ENCODE measurements around the gene NHERF2. TPM values are rescaled to one million over a fixed set of nuclear protein-coding genes. Genes with fewer than 3 reads are reported as not detected.

NHERF2 gene
- total and polyA plus RNA-seq, 5 donors from 2014 or later = 0.09 to 1.5 (median 0.27) TPM

- no peak for ATAC-seq (ENCODE audit: low read depth in 2 of 2)
These were observed 19.5 kb downstream of the NHERF2 start for GRCh38 chr16:2045965-2046892.

GRCh38 chr16:2046893-2047329 lies 20.2 kb downstream of the NHERF2 start:
- Histone ChIP-seq H3K9me3 (ENCODE audit: control insufficient read depth in 2 of 2, low read length in 2 of 2) (no peaks in the 10 kb centered on the region), H3K27ac (ENCODE audit: insufficient read depth, low read length, poor library complexity, severe bottlenecking) (no peak overlapping the region), H3K36me3 (ENCODE audit: control insufficient read depth, insufficient read depth, low read length) (peaks cover 3% of the 10 kb centered on the region), H3K4me1 (ENCODE audit: control insufficient read depth, insufficient read depth, low read length, poor library complexity, severe bottlenecking) (peaks cover 18% of the 10 kb centered on the region), H3K27me3 (ENCODE audit: control insufficient read depth, insufficient read depth, low read length) (no peaks in the 10 kb centered on the region), H3K4me3 (ENCODE audit: low read depth, low read length) (peak overlapping the region; percentile 48)
- Mint-ChIP-seq H3K27ac (peak overlapping the region in 1 of 3 donors; percentile 86), H3K4me3 (peak overlapping the region; percentile 93 to 96 (median 94)), H3K36me3 (no peaks in the 10 kb centered on the region), H3K27me3 (no peaks in the 10 kb centered on the region), H3K4me1 (peaks cover 4 to 22% (median 7%) of the 10 kb centered on the region in 4 donors), H3K9me3 (no peaks in the 10 kb centered on the region)
- no peak for DNase-seq
- ATAC-seq (ENCODE audit: low read depth in 2 of 2) = no peak

More at GRCh38 chr16:2045965-2046892, 19.5 kb downstream of the NHERF2 start:
- Mint-ChIP-seq H3K27me3 (no peaks in the 10 kb centered on the region), H3K36me3 (no peaks in the 10 kb centered on the region), H3K9me3 (no peaks in the 10 kb centered on the region), H3K4me1 (peaks cover 4 to 22% (median 7%) of the 10 kb centered on the region in 4 donors), H3K4me3 (peak overlapping the region; percentile 29 to 96 (median 93)), H3K27ac (no peak overlapping the region)
- no peak overlapping the region for H3K4me3 ChIP-seq (ENCODE audit: low read depth, low read length)
- H3K27ac ChIP-seq (ENCODE audit: insufficient read depth, low read length, poor library complexity, severe bottlenecking) = no peak overlapping the region
- H3K36me3 ChIP-seq (ENCODE audit: control insufficient read depth, insufficient read depth, low read length) = peaks cover 3% of the 10 kb centered on the region
- H3K4me1 ChIP-seq (ENCODE audit: control insufficient read depth, insufficient read depth, low read length, poor library complexity, severe bottlenecking) = peaks cover 18% of the 10 kb centered on the region
- H3K27me3 ChIP-seq (ENCODE audit: control insufficient read depth, insufficient read depth, low read length) = no peaks in the 10 kb centered on the region
- DNase-seq = no peak
- no peaks in the 10 kb centered on the region for H3K9me3 ChIP-seq (ENCODE audit: control insufficient read depth in 2 of 2, low read length in 2 of 2)

GRCh38 chr16:2047330-2048115 lies 20.8 kb downstream of the NHERF2 start, which contains the start of the genes NTHL1 and TSC2:
NTHL1 (minus strand) TSS chr16:2047834; CDS start chr16:2047823, 11 bp downstream.
TSC2 (plus strand) TSS chr16:2047985; CDS start chr16:2048616, 631 bp downstream.
- Histone ChIP-seq H3K4me3 (ENCODE audit: low read depth, low read length) (peak within 1 kb of the TSS; percentile 83), H3K27ac (ENCODE audit: insufficient read depth, low read length, poor library complexity, severe bottlenecking) (peak within 1 kb of the TSS; percentile 65), H3K36me3 (ENCODE audit: control insufficient read depth, insufficient read depth, low read length) (peaks cover 3% of the 10 kb centered on the region), H3K9me3 (ENCODE audit: control insufficient read depth in 2 of 2, low read length in 2 of 2) (no peaks in the 10 kb centered on the region), H3K4me1 (ENCODE audit: control insufficient read depth, insufficient read depth, low read length, poor library complexity, severe bottlenecking) (peaks cover 18% of the 10 kb centered on the region), H3K27me3 (ENCODE audit: control insufficient read depth, insufficient read depth, low read length) (no peaks in the 10 kb centered on the region)
- peaks cover 4 to 22% (median 7%) of the 10 kb centered on the region in 4 donors for H3K4me1 Mint-ChIP-seq
- no peaks in the 10 kb centered on the region for H3K9me3 Mint-ChIP-seq
- H3K4me3 Mint-ChIP-seq = peak within 1 kb of the TSS; percentile 93 to 96 (median 94)
- H3K27me3 Mint-ChIP-seq = no peaks in the 10 kb centered on the region
- ATAC-seq (ENCODE audit: low read depth in 2 of 2) = peak; percentile 94 to 97
- H3K27ac Mint-ChIP-seq = peak within 1 kb of the TSS; percentile 74 to 86 (median 74)
- H3K36me3 Mint-ChIP-seq = no peaks in the 10 kb centered on the region
- peak; percentile 90 to 96 (median 92) for DNase-seq

DNA sequence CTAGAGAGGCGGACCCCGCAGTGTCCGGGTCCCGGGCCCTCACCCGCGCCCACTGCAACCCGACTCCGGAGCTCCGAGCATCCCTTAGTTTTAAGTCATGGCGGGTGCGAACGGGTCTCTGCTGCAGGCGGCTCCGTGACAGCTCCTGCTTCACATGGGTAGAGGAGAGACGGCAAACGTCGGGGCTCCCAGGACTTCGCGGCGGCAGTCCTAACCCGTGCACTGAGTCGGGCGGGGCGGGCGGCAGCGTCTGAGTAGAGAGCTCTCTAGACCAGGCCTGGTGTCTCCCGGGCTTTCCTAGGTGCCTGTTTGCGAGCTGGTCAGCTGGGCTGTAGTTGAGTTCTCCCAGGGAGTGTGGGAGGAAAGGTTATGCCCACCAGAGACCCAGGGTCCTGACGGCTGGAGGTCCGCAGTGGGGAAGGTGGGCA lies 21.4 kb downstream of the NHERF2 start:
- H3K27me3 Mint-ChIP-seq = no peaks in the 10 kb centered on the region
- H3K36me3 Mint-ChIP-seq = no peaks in the 10 kb centered on the region
- H3K9me3 Mint-ChIP-seq = no peaks in the 10 kb centered on the region
- H3K4me1 Mint-ChIP-seq = peaks cover 4 to 22% (median 8%) of the 10 kb centered on the region in 4 donors
- Histone ChIP-seq H3K4me3 (ENCODE audit: low read depth, low read length) (peak overlapping the region; percentile 83), H3K27ac (ENCODE audit: insufficient read depth, low read length, poor library complexity, severe bottlenecking) (peak overlapping the region; percentile 65), H3K27me3 (ENCODE audit: control insufficient read depth, insufficient read depth, low read length) (no peaks in the 10 kb centered on the region), H3K36me3 (ENCODE audit: control insufficient read depth, insufficient read depth, low read length) (peaks cover 5% of the 10 kb centered on the region), H3K9me3 (ENCODE audit: control insufficient read depth in 2 of 2, low read length in 2 of 2) (no peaks in the 10 kb centered on the region), H3K4me1 (ENCODE audit: control insufficient read depth, insufficient read depth, low read length, poor library complexity, severe bottlenecking) (peaks cover 18% of the 10 kb centered on the region)
- H3K27ac Mint-ChIP-seq = peak overlapping the region; percentile 74 to 75 (median 74)
- ATAC-seq (ENCODE audit: low read depth in 2 of 2) (no peak), DNase-seq (no peak)
- peak overlapping the region; percentile 91 to 96 (median 93) for H3K4me3 Mint-ChIP-seq

- ATAC-seq (ENCODE audit: low read depth in 2 of 2) = no peak
- Histone ChIP-seq H3K9me3 (ENCODE audit: control insufficient read depth in 2 of 2, low read length in 2 of 2) (no peaks in the 10 kb centered on the region), H3K27me3 (ENCODE audit: control insufficient read depth, insufficient read depth, low read length) (no peaks in the 10 kb centered on the region), H3K36me3 (ENCODE audit: control insufficient read depth, insufficient read depth, low read length) (peaks cover 30% of the 10 kb centered on the region), H3K27ac (ENCODE audit: insufficient read depth, low read length, poor library complexity, severe bottlenecking) (no peak overlapping the region), H3K4me3 (ENCODE audit: low read depth, low read length) (no peak overlapping the region), H3K4me1 (ENCODE audit: control insufficient read depth, insufficient read depth, low read length, poor library complexity, severe bottlenecking) (peaks cover 7% of the 10 kb centered on the region)
- peaks cover 0 to 15% (median 5%) of the 10 kb centered on the region in 4 donors for H3K4me1 Mint-ChIP-seq
- H3K9me3 Mint-ChIP-seq = no peaks in the 10 kb centered on the region
- DNase-seq = no peak
- H3K27me3 Mint-ChIP-seq = no peaks in the 10 kb centered on the region
- peaks cover 6% of the 10 kb centered on the region for H3K36me3 Mint-ChIP-seq
- no peak overlapping the region for H3K4me3 Mint-ChIP-seq
- H3K27ac Mint-ChIP-seq = no peak overlapping the region
These were observed 26.5 kb downstream of the NHERF2 start for GRCh38 chr16:2053211-2053610.

- Histone ChIP-seq H3K27me3 (ENCODE audit: control insufficient read depth, insufficient read depth, low read length) (no peaks in the 10 kb centered on the region), H3K9me3 (ENCODE audit: control insufficient read depth in 2 of 2, low read length in 2 of 2) (no peaks in the 10 kb centered on the region), H3K4me1 (ENCODE audit: control insufficient read depth, insufficient read depth, low read length, poor library complexity, severe bottlenecking) (no peaks in the 10 kb centered on the region), H3K36me3 (ENCODE audit: control insufficient read depth, insufficient read depth, low read length) (peaks cover 30% of the 10 kb centered on the region), H3K27ac (ENCODE audit: insufficient read depth, low read length, poor library complexity, severe bottlenecking) (no peak overlapping the region), H3K4me3 (ENCODE audit: low read depth, low read length) (no peak overlapping the region)
- Mint-ChIP-seq H3K4me1 (peaks cover 0 to 8% (median 3%) of the 10 kb centered on the region in 4 donors), H3K27me3 (no peaks in the 10 kb centered on the region), H3K9me3 (no peaks in the 10 kb centered on the region), H3K27ac (no peak overlapping the region), H3K36me3 (peaks cover 8% of the 10 kb centered on the region), H3K4me3 (peak overlapping the region in 1 of 4 donors; percentile 61)
- no peak for ATAC-seq (ENCODE audit: low read depth in 2 of 2)
- DNase-seq = no peak
These were observed 27.2 kb downstream of the NHERF2 start for GRCh38 chr16:2053897-2054296.

- no peak for ATAC-seq (ENCODE audit: low read depth in 2 of 2)
- H3K27ac ChIP-seq (ENCODE audit: insufficient read depth, low read length, poor library complexity, severe bottlenecking) = no peak overlapping the region
- Mint-ChIP-seq H3K36me3 (peaks cover 8% of the 10 kb centered on the region), H3K4me3 (no peak overlapping the region), H3K27ac (no peak overlapping the region), H3K4me1 (peaks cover 0 to 4% (median 1%) of the 10 kb centered on the region in 4 donors), H3K9me3 (no peaks in the 10 kb centered on the region), H3K27me3 (no peaks in the 10 kb centered on the region)
- no peaks in the 10 kb centered on the region for H3K9me3 ChIP-seq (ENCODE audit: control insufficient read depth in 2 of 2, low read length in 2 of 2)
- no peak for DNase-seq
- no peaks in the 10 kb centered on the region for H3K4me1 ChIP-seq (ENCODE audit: control insufficient read depth, insufficient read depth, low read length, poor library complexity, severe bottlenecking)
- H3K4me3 ChIP-seq (ENCODE audit: low read depth, low read length) = no peak overlapping the region
- H3K27me3 ChIP-seq (ENCODE audit: control insufficient read depth, insufficient read depth, low read length) = no peaks in the 10 kb centered on the region
- peaks cover 30% of the 10 kb centered on the region for H3K36me3 ChIP-seq (ENCODE audit: control insufficient read depth, insufficient read depth, low read length)
These were observed 28.0 kb downstream of the NHERF2 start for GRCh38 chr16:2054543-2055245.

Data from CD4-positive, CD25-positive, alpha-beta regulatory T cell (primary cell).